Panc1 (cell line): ENCODE results near the gene LMAN1L. TPM values are rescaled to one million over a fixed set of nuclear protein-coding genes. Genes with fewer than 3 reads are reported as not detected.

Source experiments
- ATAC-seq: fragments of 200-7000 bp; cut with Tn5 transposase; 2 replicates; pipeline ENCODE4 v1.9.1; 2020; ENCODE audit warnings: mild to moderate bottlenecking, moderate library complexity
- BruUV-seq: library from RNA; stranded (reverse); fragments of 400-500 nt; replicated peaks from 2 replicates; lab custom pipeline; 2021; lab: Mats Ljungman, UMichigan
- CTCF ChIA-PET: fragments of 300-600 bp; sonication (Branson Sonifier 250); formaldehyde crosslinking; loops from one replicate; lab custom pipeline; 2022; ENCODE audit warnings: antibody characterized with exemption; lab: Charles Lee
- POLR2A ChIA-PET: fragments of 300-600 bp; sonication (Branson Sonifier 250); formaldehyde crosslinking; loops from one replicate; lab custom pipeline; 2022; ENCODE audit warnings: antibody characterized with exemption; lab: Charles Lee
- DNase-seq: peaks from one replicate; pipeline ENCODE4 v3.0.0-alpha.2; 2010; ENCODE audit warnings: low read depth, low spot score
- H3K27ac ChIP-seq: 2 replicates; pipeline ENCODE4 v1.5.1; 2011; ENCODE audit warnings: mild to moderate bottlenecking, low read length, inconsistent platforms
- H3K27me3 ChIP-seq: fragments of 200-500 bp; sonication (Bioruptor generic); 2 replicates; pipeline ENCODE4 v1.6.0; 2014; ENCODE audit warnings: low read length, inconsistent platforms; ENCODE audit not compliant: control insufficient read depth, insufficient read depth
- H3K36me3 ChIP-seq: fragments of 200-500 bp; sonication (Bioruptor generic); 2 replicates; pipeline ENCODE4 v1.5.1; 2014; ENCODE audit warnings: inconsistent platforms, mild to moderate bottlenecking, low read length, moderate library complexity; ENCODE audit not compliant: control insufficient read depth, insufficient read depth
- H3K4me1 ChIP-seq: 2 replicates; pipeline ENCODE4 v1.5.1; 2011; ENCODE audit warnings: inconsistent platforms, mild to moderate bottlenecking, low read length, moderate library complexity; ENCODE audit not compliant: control insufficient read depth, insufficient read depth
- H3K4me3 ChIP-seq, 2 experiments: 2 replicates each; pipeline ENCODE4 v1.5.1; 2011 to 2012; ENCODE audit warnings: low read depth in 2 of 2, low read length in 2 of 2, mild to moderate bottlenecking in 2 of 2, inconsistent platforms in 1 of 2, moderate library complexity in 1 of 2
- H3K9me3 ChIP-seq: fragments of 200-500 bp; sonication (Bioruptor generic); 2 replicates; pipeline ENCODE4 v1.5.1; 2014; ENCODE audit warnings: low read depth, mild to moderate bottlenecking, inconsistent platforms, low read length, moderate library complexity; ENCODE audit not compliant: control insufficient read depth, insufficient read depth
- CTCF ChIP-seq: fragments of 450-650 bp; IDR thresholded peaks from 2 replicates; pipeline ENCODE4 v1.5.1; 2017; ENCODE audit warnings: mild to moderate bottlenecking
- POLR2AphosphoS5 ChIP-seq: IDR thresholded peaks from 2 replicates; pipeline ENCODE4 v1.6.1; 2012; ENCODE audit warnings: mild to moderate bottlenecking, low read depth, low read length, moderate library complexity
- SIN3A ChIP-seq: IDR thresholded peaks from 2 replicates; pipeline ENCODE4 v1.6.1; 2012; ENCODE audit warnings: low read depth, mild to moderate bottlenecking, low read length, moderate library complexity, borderline replicate concordance; ENCODE audit not compliant: insufficient read depth
- TCF7L2 ChIP-seq: IDR thresholded peaks from 2 replicates; pipeline ENCODE4 v1.6.1; 2011; ENCODE audit warnings: mild to moderate bottlenecking, low read depth, low read length, inconsistent platforms
- in situ Hi-C: cut with HindIII; loops from 2 replicates; pipeline ENCODE4 v1.10.0; 2016; ENCODE audit warnings: low sequenced_read_pairs, low pct_unique_long_range_greater_than_20kb
- intact Hi-C: fragments of 100-400 bp; cut with micrococcal nuclease; formaldehyde crosslinking; loops from one replicate; pipeline ENCODE4 v1.10.0; 2022; ENCODE audit not compliant: unreplicated experiment
- total RNA-seq: library from RNA; stranded (reverse); gene quantifications from one replicate; pipeline ENCODE4 v1.2.1, GENCODE V29; 2021; ENCODE audit not compliant: unreplicated experiment
- TF ChIP-seq, protein P1 (sequence below), 2 experiments: IDR thresholded peaks; 2 replicates each; pipeline ENCODE4 v1.6.1; 2011 to 2012; ENCODE audit warnings: low read depth in 2 of 2, control low read depth in 1 of 2, low read length in 1 of 2, mild to moderate bottlenecking in 1 of 2, moderate library complexity in 1 of 2; ENCODE audit not compliant: insufficient read depth in 1 of 2

The LMAN1L gene
- total RNA-seq, 1 experiment from 2014 or later: not detected

- POLR2A ChIA-PET: no interaction called here
- DNase-seq: no peak
- H3K9me3 ChIP-seq: no peaks in the 10 kb centered on the region
- no peak overlapping the region for H3K4me3 ChIP-seq
- CTCF ChIA-PET: interaction anchor here (0.7 to 1.5 kb wide), 5 partner anchors 13 to 372 kb away, joined by 3 to 15 read pairs (median 6); no protein-coding TSS in a partner anchor
- H3K36me3 ChIP-seq: peaks cover 2% of the 10 kb centered on the region; the same call in 1 of the 2 replicates
- peak; percentile 6; the same call in 1 of the 2 replicates for ATAC-seq
- H3K27me3 ChIP-seq: no peaks in the 10 kb centered on the region
- peaks cover 7% of the 10 kb centered on the region; the same call in 1 of the 2 replicates for H3K4me1 ChIP-seq
- BruUV-seq: no TSS peak
- in situ Hi-C loops: no loop called here
- H3K27ac ChIP-seq: no peak overlapping the region
- TF ChIP-seq, protein P1, sequence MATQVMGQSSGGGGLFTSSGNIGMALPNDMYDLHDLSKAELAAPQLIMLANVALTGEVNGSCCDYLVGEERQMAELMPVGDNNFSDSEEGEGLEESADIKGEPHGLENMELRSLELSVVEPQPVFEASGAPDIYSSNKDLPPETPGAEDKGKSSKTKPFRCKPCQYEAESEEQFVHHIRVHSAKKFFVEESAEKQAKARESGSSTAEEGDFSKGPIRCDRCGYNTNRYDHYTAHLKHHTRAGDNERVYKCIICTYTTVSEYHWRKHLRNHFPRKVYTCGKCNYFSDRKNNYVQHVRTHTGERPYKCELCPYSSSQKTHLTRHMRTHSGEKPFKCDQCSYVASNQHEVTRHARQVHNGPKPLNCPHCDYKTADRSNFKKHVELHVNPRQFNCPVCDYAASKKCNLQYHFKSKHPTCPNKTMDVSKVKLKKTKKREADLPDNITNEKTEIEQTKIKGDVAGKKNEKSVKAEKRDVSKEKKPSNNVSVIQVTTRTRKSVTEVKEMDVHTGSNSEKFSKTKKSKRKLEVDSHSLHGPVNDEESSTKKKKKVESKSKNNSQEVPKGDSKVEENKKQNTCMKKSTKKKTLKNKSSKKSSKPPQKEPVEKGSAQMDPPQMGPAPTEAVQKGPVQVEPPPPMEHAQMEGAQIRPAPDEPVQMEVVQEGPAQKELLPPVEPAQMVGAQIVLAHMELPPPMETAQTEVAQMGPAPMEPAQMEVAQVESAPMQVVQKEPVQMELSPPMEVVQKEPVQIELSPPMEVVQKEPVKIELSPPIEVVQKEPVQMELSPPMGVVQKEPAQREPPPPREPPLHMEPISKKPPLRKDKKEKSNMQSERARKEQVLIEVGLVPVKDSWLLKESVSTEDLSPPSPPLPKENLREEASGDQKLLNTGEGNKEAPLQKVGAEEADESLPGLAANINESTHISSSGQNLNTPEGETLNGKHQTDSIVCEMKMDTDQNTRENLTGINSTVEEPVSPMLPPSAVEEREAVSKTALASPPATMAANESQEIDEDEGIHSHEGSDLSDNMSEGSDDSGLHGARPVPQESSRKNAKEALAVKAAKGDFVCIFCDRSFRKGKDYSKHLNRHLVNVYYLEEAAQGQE (IDR thresholded peaks at IDR 0.05; ENCODE audit: insufficient read depth in 1 of 2, low read depth in 2 of 2, low read length in 1 of 2): no peak
- TF ChIP-seq CTCF (no peak; the same call in 1 of the 2 replicates), SIN3A (no peak), POLR2AphosphoS5 (no peak), TCF7L2 (no peak)
- intact Hi-C loops: loop anchor here (2.0 kb wide), 1 partner anchor 30 kb away; no protein-coding TSS in a partner anchor
Measured at GRCh38 chr15:74800559-74801094, 12.0 kb upstream of the LMAN1L start.

GRCh38 chr15:74801311-74801997 lies 11.2 kb upstream of the LMAN1L start:
- H3K4me1 ChIP-seq: peaks cover 7% of the 10 kb centered on the region; the same call in 1 of the 2 replicates
- in situ Hi-C loops (no loop called here), intact Hi-C loops (loop anchor here (2.0 kb wide), 1 partner anchor 31 kb away; no protein-coding TSS in a partner anchor)
- no peak for TF ChIP-seq TCF7L2
- TF ChIP-seq CTCF: no peak
- TF ChIP-seq, protein P1 (IDR thresholded peaks at IDR 0.05; ENCODE audit: insufficient read depth in 1 of 2, low read depth in 2 of 2, low read length in 1 of 2): no peak
- no peak for TF ChIP-seq SIN3A
- TF ChIP-seq POLR2AphosphoS5: no peak
- no TSS peak for BruUV-seq
- ChIA-PET POLR2A (interaction anchor here (0.5 kb wide), 1 partner anchor 94 kb away, joined by 6 read pairs; no protein-coding TSS in a partner anchor), CTCF (no interaction called here)
- H3K9me3 ChIP-seq: no peaks in the 10 kb centered on the region
- no peaks in the 10 kb centered on the region for H3K27me3 ChIP-seq
- H3K36me3 ChIP-seq: peaks cover 2% of the 10 kb centered on the region; the same call in 1 of the 2 replicates
- no peak for DNase-seq
- no peak overlapping the region for H3K27ac ChIP-seq
- no peak overlapping the region for H3K4me3 ChIP-seq
- ATAC-seq: no peak
